ENCODE measurements around the gene LRRC37A.
"Not testable (repeated sequence)": the region's sequence is repeated elsewhere in the genome, so short reads cannot be mapped to it uniquely, and the experiment has no call there.

DNA sequence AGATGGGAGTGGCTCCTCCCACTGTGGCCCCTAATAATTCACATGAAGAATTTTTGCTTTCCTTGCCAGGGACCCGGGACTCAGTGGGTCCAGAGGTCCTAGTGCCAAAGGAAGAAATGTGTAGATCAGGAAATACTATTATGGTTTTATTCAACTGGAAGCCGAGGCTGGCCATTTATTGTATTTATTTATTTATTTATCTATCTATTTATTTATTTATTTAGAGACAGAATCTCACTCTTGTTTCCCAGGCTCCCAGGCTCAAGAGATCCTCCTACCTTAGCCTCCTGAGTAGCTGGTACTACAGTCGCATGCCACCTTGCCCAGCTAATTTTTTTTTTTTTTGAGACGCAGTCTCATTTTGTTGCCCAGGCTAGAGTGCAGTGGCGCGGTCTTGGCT lies 40.7 kb upstream of the LRRC37A start:
- TF ChIP-seq, protein P1, sequence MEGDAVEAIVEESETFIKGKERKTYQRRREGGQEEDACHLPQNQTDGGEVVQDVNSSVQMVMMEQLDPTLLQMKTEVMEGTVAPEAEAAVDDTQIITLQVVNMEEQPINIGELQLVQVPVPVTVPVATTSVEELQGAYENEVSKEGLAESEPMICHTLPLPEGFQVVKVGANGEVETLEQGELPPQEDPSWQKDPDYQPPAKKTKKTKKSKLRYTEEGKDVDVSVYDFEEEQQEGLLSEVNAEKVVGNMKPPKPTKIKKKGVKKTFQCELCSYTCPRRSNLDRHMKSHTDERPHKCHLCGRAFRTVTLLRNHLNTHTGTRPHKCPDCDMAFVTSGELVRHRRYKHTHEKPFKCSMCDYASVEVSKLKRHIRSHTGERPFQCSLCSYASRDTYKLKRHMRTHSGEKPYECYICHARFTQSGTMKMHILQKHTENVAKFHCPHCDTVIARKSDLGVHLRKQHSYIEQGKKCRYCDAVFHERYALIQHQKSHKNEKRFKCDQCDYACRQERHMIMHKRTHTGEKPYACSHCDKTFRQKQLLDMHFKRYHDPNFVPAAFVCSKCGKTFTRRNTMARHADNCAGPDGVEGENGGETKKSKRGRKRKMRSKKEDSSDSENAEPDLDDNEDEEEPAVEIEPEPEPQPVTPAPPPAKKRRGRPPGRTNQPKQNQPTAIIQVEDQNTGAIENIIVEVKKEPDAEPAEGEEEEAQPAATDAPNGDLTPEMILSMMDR (IDR thresholded peaks at IDR 0.05 in 2 of 3, conservative IDR thresholded peaks at IDR 0.05 in 1 of 3; ENCODE audit: control insufficient read depth in 2 of 3, extremely low read depth in 1 of 3, insufficient read depth in 1 of 3, low read depth in 3 of 3, low read length in 3 of 3), result not testable (repeated sequence)
- TF ChIP-seq POLR2A (IDR thresholded peaks at IDR 0.05; ENCODE audit: low read depth, low read length); MXI1 (IDR thresholded peaks at IDR 0.05; ENCODE audit: low read depth, low read length); SMC3 (IDR thresholded peaks at IDR 0.05; ENCODE audit: borderline replicate concordance, low read length); EED (IDR thresholded peaks at IDR 0.05; ENCODE audit: low read depth): not testable (repeated sequence)

All from GM12878 (cell line).